IMR-90 (cell line): ENCODE measurements around the gene SLC25A21. TPM values are rescaled to one million over a fixed set of nuclear protein-coding genes. Genes with fewer than 3 reads are reported as not detected.

ENCODE experiments used
- ATAC-seq: fragments of 200-7000 bp; cut with Tn5 transposase; 2 replicates; pipeline ENCODE4 v1.9.1; 2020; ENCODE audit warnings: low read depth, mild to moderate bottlenecking, moderate library complexity
- BruUV-seq: library from RNA; stranded (reverse); fragments of 400-500 nt; replicated peaks from 2 replicates; lab custom pipeline; 2021; lab: Mats Ljungman, UMichigan
- CTCF ChIA-PET: fragments of 300-600 bp; formaldehyde crosslinking; extraction: SDS; loops from one replicate; lab custom pipeline; 2021; ENCODE audit warnings: antibody characterized with exemption; lab: Yijun Ruan, JAX
- POLR2A ChIA-PET: fragments of 300-600 bp; sonication (Branson Sonifier 250); formaldehyde crosslinking; loops from one replicate; lab custom pipeline; 2022; ENCODE audit warnings: antibody characterized with exemption; ENCODE audit not compliant: unreplicated experiment; lab: Charles Lee
- DNase-seq: peaks from one replicate; pipeline ENCODE4 v3.0.0; 2013
- H2AFZ ChIP-seq: replicated peaks from 2 replicates; pipeline ENCODE3; 2013; ENCODE audit warnings: low read length, mild to moderate bottlenecking; ENCODE audit not compliant: poor library complexity
- H2AK5ac ChIP-seq: 2 replicates; pipeline ENCODE4 v1.6.1; 2013; ENCODE audit warnings: low read depth, low read length, inconsistent platforms
- H2AK9ac ChIP-seq: replicated peaks from 2 replicates; pipeline ENCODE3; 2013; ENCODE audit warnings: mild to moderate bottlenecking, low read depth, low read length, moderate library complexity; ENCODE audit not compliant: poor library complexity
- H2BK120ac ChIP-seq: 2 replicates; pipeline ENCODE4 v1.6.1; 2013; ENCODE audit warnings: low read depth, low read length, inconsistent platforms
- H2BK15ac ChIP-seq: 3 replicates; pipeline ENCODE4 v1.6.1; 2013; ENCODE audit warnings: low read depth, low read length, inconsistent platforms
- H2BK20ac ChIP-seq: 2 replicates; pipeline ENCODE4 v1.6.1; 2013; ENCODE audit warnings: low read depth, mild to moderate bottlenecking, inconsistent platforms, low read length, moderate library complexity
- H2BK5ac ChIP-seq: 2 replicates; pipeline ENCODE4 v1.6.1; 2013; ENCODE audit warnings: mild to moderate bottlenecking, low read depth, low read length, inconsistent platforms; ENCODE audit not compliant: poor library complexity, severe bottlenecking
- H3K14ac ChIP-seq: replicated peaks from 2 replicates; pipeline ENCODE4 v1.6.1; 2013; ENCODE audit warnings: low read depth, low read length, inconsistent platforms
- H3K18ac ChIP-seq: 2 replicates; pipeline ENCODE4 v1.6.1; 2013; ENCODE audit warnings: low read depth, low read length, control low read depth
- H3K23ac ChIP-seq: 2 replicates; pipeline ENCODE4 v1.6.1; 2013; ENCODE audit warnings: low read depth, low read length, inconsistent platforms
- H3K27ac ChIP-seq: 2 replicates; pipeline ENCODE4 v1.5.1; 2013; ENCODE audit warnings: mild to moderate bottlenecking, control low read depth, low read length; ENCODE audit not compliant: insufficient read depth
- H3K27me3 ChIP-seq: 2 replicates; pipeline ENCODE4 v1.6.1; 2013; ENCODE audit warnings: low read length; ENCODE audit not compliant: control insufficient read depth, insufficient read depth
- H3K36me3 ChIP-seq: 2 replicates; pipeline ENCODE4 v1.6.1; 2013; ENCODE audit warnings: low read length, mixed read lengths; ENCODE audit not compliant: control insufficient read depth, insufficient read depth
- H3K4ac ChIP-seq: 2 replicates; pipeline ENCODE4 v1.6.1; 2013; ENCODE audit warnings: low read depth, low read length, inconsistent platforms
- H3K4me1 ChIP-seq: 2 replicates; pipeline ENCODE4 v1.6.1; 2013; ENCODE audit warnings: low read length, mixed read lengths; ENCODE audit not compliant: control insufficient read depth, insufficient read depth
- H3K4me2 ChIP-seq: 2 replicates; pipeline ENCODE4 v1.6.1; 2013; ENCODE audit warnings: low read depth, mild to moderate bottlenecking, control low read depth, low read length, moderate library complexity
- H3K4me3 ChIP-seq: 2 replicates; pipeline ENCODE4 v1.5.1; 2013; ENCODE audit warnings: low read depth, mild to moderate bottlenecking, control low read depth, low read length, moderate library complexity; ENCODE audit not compliant: insufficient read depth
- H3K56ac ChIP-seq: 2 replicates; pipeline ENCODE4 v1.6.1; 2013; ENCODE audit warnings: low read length, inconsistent platforms; ENCODE audit not compliant: insufficient read depth; ENCODE audit errors: extremely low read depth
- H3K79me1 ChIP-seq, 2 experiments: 2 replicates each; pipeline ENCODE4 v1.6.1; 2013; ENCODE audit warnings: low read length in 2 of 2, inconsistent platforms in 1 of 2, low read depth in 1 of 2
- H3K9ac ChIP-seq: 2 replicates; pipeline ENCODE4 v1.6.1; 2013; ENCODE audit warnings: low read depth, low read length, control low read depth
- H3K9me1 ChIP-seq: 2 replicates; pipeline ENCODE4 v1.6.1; 2013; ENCODE audit warnings: low read length, inconsistent platforms; ENCODE audit not compliant: insufficient read depth
- H3K9me3 ChIP-seq: 2 replicates; pipeline ENCODE4 v1.6.1; 2013; ENCODE audit warnings: low read length; ENCODE audit not compliant: control insufficient read depth, insufficient read depth
- H4K20me1 ChIP-seq: 2 replicates; pipeline ENCODE4 v1.6.1; 2013; ENCODE audit warnings: low read length, inconsistent platforms; ENCODE audit not compliant: insufficient read depth
- H4K5ac ChIP-seq: 2 replicates; pipeline ENCODE4 v1.6.1; 2013; ENCODE audit warnings: mild to moderate bottlenecking, low read depth, low read length, control low read depth
- H4K8ac ChIP-seq, 2 experiments: 2 replicates each; pipeline ENCODE4 v1.6.1; 2013; ENCODE audit warnings: low read depth in 2 of 2, low read length in 2 of 2, control low read depth in 1 of 2, inconsistent platforms in 1 of 2
- H4K91ac ChIP-seq: 2 replicates; pipeline ENCODE4 v1.6.1; 2013; ENCODE audit warnings: low read depth, low read length, inconsistent platforms; ENCODE audit not compliant: insufficient read depth
- CEBPB ChIP-seq: IDR thresholded peaks from 2 replicates; pipeline ENCODE4 v1.6.1; 2012; ENCODE audit warnings: low read depth, low read length, improper control_type of control experiment
- CHD1 ChIP-seq: IDR thresholded peaks from 2 replicates; pipeline ENCODE4 v1.6.1; 2012; ENCODE audit warnings: low read depth, low read length, improper control_type of control experiment
- FOS ChIP-seq: fragments of 150-350 bp; IDR thresholded peaks from 2 replicates; pipeline ENCODE4 v1.6.1; 2016; ENCODE audit warnings: low read depth, low read length
- MAFK ChIP-seq: IDR thresholded peaks from 2 replicates; pipeline ENCODE4 v1.6.1; 2012; ENCODE audit warnings: low read depth, low read length, improper control_type of control experiment
- MAZ ChIP-seq: IDR thresholded peaks from 2 replicates; pipeline ENCODE4 v1.6.1; 2012; ENCODE audit warnings: low read depth, mild to moderate bottlenecking, low read length, improper control_type of control experiment, moderate library complexity, borderline replicate concordance
- MXI1 ChIP-seq: IDR thresholded peaks from 2 replicates; pipeline ENCODE4 v1.6.1; 2012; ENCODE audit warnings: low read depth, mild to moderate bottlenecking, low read length, moderate library complexity, borderline replicate concordance
- NFE2L2 ChIP-seq: fragments of 150-350 bp; IDR thresholded peaks from 2 replicates; pipeline ENCODE4 v1.6.1; 2016; ENCODE audit warnings: low read depth, mild to moderate bottlenecking, low read length
- POLR2A ChIP-seq: IDR thresholded peaks from 2 replicates; pipeline ENCODE4 v1.6.1; 2012; ENCODE audit warnings: mild to moderate bottlenecking, low read depth, low read length
- RCOR1 ChIP-seq: IDR thresholded peaks from 2 replicates; pipeline ENCODE4 v1.6.1; 2012; ENCODE audit warnings: mild to moderate bottlenecking, low read length, improper control_type of control experiment; ENCODE audit not compliant: insufficient replicate concordance
- RFX5 ChIP-seq: IDR thresholded peaks from 2 replicates; pipeline ENCODE4 v1.8.0; 2012; ENCODE audit warnings: low read depth, mild to moderate bottlenecking, low read length, moderate library complexity
- dilution Hi-C: fragments of 300-500 bp; cut with HindIII; formaldehyde crosslinking; loops from one replicate; pipeline ENCODE4 v1.14.3; 2018; ENCODE audit warnings: low sequenced_read_pairs; ENCODE audit not compliant: unreplicated experiment
- in situ Hi-C: fragments of 300-500 bp; cut with MboI; formaldehyde crosslinking; loops from 3 replicates; pipeline ENCODE4 v1.14.3; 2019; ENCODE audit warnings: low sequenced_read_pairs, inconsistent platforms, mixed read lengths
- intact Hi-C: fragments of 100-400 bp; cut with micrococcal nuclease; formaldehyde crosslinking; loops from 2 replicates; pipeline ENCODE4 v1.10.0; 2022
- polyA plus RNA-seq, 3 experiments: library from polyadenylated mRNA; depleted of rRNA; stranded (reverse); fragments of >200 nt; gene quantifications; 2 replicates each; pipeline ENCODE4 v1.2.3, GENCODE V29; 2012; ENCODE audit warnings: low replicate concordance in 1 of 3
- total RNA-seq: library from RNA; depleted of rRNA; stranded (reverse); fragments of >200 nt; gene quantifications from 2 replicates; pipeline ENCODE4 v1.2.3, GENCODE V29; 2012
- TF ChIP-seq, protein P1 (sequence below): conservative IDR thresholded peaks from 2 replicates; pipeline ENCODE4 v1.5.1; 2012; ENCODE audit warnings: mild to moderate bottlenecking, low read depth, low read length, improper control_type of control experiment
- TF ChIP-seq, protein P2 (sequence below): fragments of 150-350 bp; IDR thresholded peaks from 2 replicates; pipeline ENCODE4 v1.6.1; 2016; ENCODE audit warnings: low read depth, mild to moderate bottlenecking, low read length, moderate library complexity, borderline replicate concordance

Gene SLC25A21
- total and polyA plus RNA-seq, 2 of the 4 experiments (the other 2 are of a cell fraction): 0.62 to 0.90 TPM

DNA sequence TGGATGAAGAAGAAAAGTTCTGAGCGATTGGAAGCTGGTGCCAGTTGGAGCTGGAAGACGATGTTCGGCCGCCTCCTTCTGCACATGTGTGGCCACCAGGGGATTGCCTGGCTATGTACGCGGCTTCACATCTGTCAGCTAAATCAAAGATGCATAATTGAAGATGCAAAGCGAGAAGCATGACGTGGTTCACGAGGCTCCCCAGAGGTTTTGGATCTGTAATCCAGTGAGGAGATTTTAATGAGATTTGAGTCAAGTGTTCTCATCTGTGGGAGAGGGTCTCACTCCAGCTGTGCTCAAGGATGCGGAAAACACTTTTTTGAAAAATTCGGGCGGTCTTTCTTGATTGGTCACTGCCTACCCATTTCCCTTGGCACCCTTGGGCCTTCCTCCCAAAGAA lies 416.2 kb downstream of the SLC25A21 start (continued):
- TF ChIP-seq MAFK (no peak), RCOR1 (no peak)

DNA sequence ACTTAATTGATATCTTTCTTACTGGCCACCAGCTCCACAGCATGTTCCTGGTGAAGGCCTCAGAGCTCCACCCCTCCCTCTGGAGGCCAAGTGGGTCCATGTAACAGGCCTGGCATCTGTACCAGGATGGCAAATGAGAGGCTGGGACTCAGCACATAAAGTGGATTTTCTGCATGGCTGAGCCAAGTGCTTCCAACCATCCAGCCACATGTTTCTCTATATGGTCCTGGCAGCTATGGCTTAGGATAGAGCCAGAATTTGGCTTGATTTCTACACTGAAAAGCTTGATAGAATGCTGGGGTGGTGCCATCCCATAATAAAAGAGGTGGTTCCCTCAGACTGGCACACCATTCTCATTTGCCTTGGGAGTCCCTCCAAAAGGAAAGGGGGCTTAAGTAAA lies 416.6 kb downstream of the SLC25A21 start:
- intact Hi-C loops: no loop called here
- no peaks in the 10 kb centered on the region for H3K79me1 ChIP-seq
- no peaks in the 10 kb centered on the region for H3K36me3 ChIP-seq
- ChIA-PET CTCF (interaction anchor here (0.6 kb wide), 1 partner anchor 687 kb away, joined by 4 read pairs; no protein-coding TSS in a partner anchor), POLR2A (no interaction called here)
- no peak overlapping the region for H4K91ac ChIP-seq
- no peak overlapping the region for H3K4me2 ChIP-seq
- H3K9me1 ChIP-seq: no peaks in the 10 kb centered on the region
- H3K9ac ChIP-seq: no peak overlapping the region
- H4K8ac ChIP-seq: no peak overlapping the region
- H3K4ac ChIP-seq: no peak overlapping the region
- H3K9me3 ChIP-seq: no peaks in the 10 kb centered on the region
- H4K5ac ChIP-seq: no peak overlapping the region
- DNase-seq: no peak
- H3K18ac ChIP-seq: no peak overlapping the region
- no peak overlapping the region for H3K56ac ChIP-seq
- H3K14ac ChIP-seq: no peak overlapping the region
- H2BK120ac ChIP-seq: no peak overlapping the region
- in situ Hi-C loops: no loop called here
- no peak overlapping the region for H2BK15ac ChIP-seq
- H2AK5ac ChIP-seq: no peak overlapping the region
- TF ChIP-seq MAZ: no peak
- no peak for TF ChIP-seq RFX5
- no peak for TF ChIP-seq NFE2L2
- TF ChIP-seq CHD1: no peak
- no peak for TF ChIP-seq MXI1
- TF ChIP-seq CEBPB: no peak
- TF ChIP-seq FOS: no peak
- no peak for TF ChIP-seq MAFK
- no peak for TF ChIP-seq POLR2A
- TF ChIP-seq, protein P1, sequence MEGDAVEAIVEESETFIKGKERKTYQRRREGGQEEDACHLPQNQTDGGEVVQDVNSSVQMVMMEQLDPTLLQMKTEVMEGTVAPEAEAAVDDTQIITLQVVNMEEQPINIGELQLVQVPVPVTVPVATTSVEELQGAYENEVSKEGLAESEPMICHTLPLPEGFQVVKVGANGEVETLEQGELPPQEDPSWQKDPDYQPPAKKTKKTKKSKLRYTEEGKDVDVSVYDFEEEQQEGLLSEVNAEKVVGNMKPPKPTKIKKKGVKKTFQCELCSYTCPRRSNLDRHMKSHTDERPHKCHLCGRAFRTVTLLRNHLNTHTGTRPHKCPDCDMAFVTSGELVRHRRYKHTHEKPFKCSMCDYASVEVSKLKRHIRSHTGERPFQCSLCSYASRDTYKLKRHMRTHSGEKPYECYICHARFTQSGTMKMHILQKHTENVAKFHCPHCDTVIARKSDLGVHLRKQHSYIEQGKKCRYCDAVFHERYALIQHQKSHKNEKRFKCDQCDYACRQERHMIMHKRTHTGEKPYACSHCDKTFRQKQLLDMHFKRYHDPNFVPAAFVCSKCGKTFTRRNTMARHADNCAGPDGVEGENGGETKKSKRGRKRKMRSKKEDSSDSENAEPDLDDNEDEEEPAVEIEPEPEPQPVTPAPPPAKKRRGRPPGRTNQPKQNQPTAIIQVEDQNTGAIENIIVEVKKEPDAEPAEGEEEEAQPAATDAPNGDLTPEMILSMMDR: no peak
- TF ChIP-seq, protein P2, sequence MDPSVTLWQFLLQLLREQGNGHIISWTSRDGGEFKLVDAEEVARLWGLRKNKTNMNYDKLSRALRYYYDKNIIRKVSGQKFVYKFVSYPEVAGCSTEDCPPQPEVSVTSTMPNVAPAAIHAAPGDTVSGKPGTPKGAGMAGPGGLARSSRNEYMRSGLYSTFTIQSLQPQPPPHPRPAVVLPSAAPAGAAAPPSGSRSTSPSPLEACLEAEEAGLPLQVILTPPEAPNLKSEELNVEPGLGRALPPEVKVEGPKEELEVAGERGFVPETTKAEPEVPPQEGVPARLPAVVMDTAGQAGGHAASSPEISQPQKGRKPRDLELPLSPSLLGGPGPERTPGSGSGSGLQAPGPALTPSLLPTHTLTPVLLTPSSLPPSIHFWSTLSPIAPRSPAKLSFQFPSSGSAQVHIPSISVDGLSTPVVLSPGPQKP: no peak
- H2AFZ ChIP-seq: no peak overlapping the region
- ATAC-seq: no peak
- no peak overlapping the region for H3K4me3 ChIP-seq
- H2BK20ac ChIP-seq: no peak overlapping the region
- no peak overlapping the region for H2BK5ac ChIP-seq
- dilution Hi-C loops: no loop called here
- no peak overlapping the region for H3K27ac ChIP-seq
- no peaks in the 10 kb centered on the region for H3K4me1 ChIP-seq
- no TSS peak for BruUV-seq
- no peaks in the 10 kb centered on the region for H3K27me3 ChIP-seq
- H2AK9ac ChIP-seq: no peak overlapping the region
- H3K23ac ChIP-seq: no peak overlapping the region
- no peaks in the 10 kb centered on the region for H4K20me1 ChIP-seq
